NCI-H1417 treated with DMSO at 0.1 percent for 48 hours (cell line): Measurements from ENCODE around the gene MACIR.

Experiments used
- DNase-seq: peaks from one replicate; lab custom pipeline; 2025; lab: John Stamatoyannopoulos, UW

The MACIR gene

DNA sequence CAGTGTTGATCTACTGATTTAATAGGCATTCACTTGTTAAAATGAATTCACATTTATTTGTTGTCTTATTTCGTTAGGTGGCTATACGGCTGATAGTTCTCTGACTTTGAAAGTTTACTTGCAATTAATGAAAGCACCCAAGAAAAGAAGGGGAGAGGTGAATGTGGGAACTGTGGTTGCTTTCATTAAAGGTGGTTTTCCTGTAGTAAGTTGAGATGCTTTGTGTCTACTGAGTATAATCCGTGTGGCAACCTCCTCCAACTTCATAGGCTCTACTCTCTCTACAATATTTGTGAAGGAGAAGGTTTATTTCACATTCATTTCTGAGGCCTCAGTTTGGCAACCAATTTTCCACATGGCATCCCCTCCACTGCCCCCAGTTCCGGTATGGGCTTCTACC lies 12.8 kb upstream of the MACIR start:
- DNase-seq: no peak

DNA sequence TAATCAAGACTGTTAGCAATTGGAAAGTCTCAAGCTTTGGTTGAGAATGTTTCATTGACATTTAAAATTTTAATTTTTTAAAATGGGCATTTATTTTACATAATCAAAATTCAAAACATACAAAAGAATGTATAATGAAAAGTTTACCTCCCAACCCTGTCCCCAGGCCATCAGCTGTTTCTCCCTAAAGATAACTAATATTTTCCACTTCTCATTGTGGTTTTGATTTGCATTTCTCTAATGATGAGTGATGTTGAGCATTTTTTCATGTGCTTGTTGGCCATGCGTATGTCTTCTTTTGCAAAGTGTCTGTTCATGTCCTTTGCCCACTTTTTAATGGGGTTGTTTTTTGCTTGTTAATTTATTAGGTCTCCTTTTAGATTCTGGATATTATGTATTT lies 11.4 kb upstream of the MACIR start:
- DNase-seq: no peak

DNA sequence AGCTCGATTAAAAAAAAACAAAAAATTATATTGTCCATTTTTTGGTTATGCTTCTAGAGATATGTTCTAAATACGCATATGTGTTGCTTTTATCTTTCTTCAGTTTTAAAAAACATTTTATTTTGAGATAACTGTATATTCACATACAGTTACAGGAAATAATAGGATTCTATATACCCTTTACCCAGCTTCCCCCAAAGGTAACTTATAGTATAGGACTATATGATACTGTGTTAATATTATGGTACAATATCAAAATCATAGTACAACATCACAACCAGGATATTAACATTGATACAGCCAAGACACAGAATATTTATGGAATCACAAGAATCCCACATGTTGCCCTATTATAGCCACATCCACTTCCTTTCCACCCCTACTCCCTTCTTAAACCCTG lies 9.5 kb upstream of the MACIR start:
- DNase-seq: no peak

DNA sequence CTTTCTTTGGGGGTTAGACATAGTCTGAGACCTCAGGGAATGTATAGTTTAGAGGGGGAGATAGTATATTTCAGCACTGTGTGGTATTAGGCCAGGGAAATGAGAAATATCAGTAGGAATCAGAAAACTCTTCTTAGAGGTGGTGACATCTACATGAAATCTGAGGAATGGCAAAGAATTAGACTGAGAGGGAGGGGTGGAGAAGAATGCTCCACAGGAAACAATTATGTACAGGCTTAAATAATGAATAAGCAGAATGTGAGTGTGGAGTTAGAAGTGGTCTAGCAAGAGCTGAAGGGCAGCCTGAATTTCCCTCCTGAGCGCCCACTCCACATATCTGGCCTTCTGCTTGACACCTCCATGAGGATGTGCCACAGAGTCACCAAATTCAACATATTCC lies 3.6 kb upstream of the MACIR start:
- no peak for DNase-seq

DNA sequence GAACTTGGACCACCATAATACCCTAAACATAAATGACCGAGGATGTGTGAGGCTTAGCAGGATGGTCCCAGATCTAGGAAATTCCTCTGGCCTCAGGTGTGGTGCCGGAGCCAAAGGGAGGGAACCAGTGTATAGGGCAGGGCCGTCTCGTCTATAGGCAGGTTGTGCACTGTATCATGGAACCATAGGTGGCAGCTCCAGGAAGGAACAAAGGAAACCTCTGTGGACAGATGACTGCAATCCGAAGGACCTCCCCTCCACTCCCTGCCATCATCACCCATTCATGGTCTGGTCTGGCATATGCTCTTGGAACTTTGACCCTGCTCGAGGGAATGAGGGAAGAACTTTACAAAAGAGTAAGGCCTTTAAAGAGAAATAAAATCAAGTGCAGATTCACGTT lies 2.9 kb upstream of the MACIR start:
- DNase-seq: no peak

DNA sequence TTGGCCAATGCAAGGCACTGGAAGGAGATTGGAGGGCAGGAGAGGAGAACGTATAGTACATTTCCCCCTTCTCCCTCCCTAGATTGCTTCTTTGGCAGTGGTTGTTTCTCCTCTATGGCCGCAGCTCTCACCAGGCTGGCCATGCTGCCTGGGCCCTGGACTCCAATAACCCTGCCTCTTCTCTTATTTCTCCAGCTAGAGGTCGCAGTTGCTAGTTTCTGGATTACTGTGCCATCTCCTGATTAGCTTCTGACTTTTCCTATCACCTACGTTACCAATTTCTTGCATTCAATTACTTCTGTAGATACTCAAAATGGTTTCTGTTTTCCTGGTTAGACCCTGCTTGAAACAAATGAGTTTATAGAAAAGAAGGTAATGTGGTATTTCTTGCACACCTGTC lies 2.4 kb upstream of the MACIR start:
- no peak for DNase-seq

DNA sequence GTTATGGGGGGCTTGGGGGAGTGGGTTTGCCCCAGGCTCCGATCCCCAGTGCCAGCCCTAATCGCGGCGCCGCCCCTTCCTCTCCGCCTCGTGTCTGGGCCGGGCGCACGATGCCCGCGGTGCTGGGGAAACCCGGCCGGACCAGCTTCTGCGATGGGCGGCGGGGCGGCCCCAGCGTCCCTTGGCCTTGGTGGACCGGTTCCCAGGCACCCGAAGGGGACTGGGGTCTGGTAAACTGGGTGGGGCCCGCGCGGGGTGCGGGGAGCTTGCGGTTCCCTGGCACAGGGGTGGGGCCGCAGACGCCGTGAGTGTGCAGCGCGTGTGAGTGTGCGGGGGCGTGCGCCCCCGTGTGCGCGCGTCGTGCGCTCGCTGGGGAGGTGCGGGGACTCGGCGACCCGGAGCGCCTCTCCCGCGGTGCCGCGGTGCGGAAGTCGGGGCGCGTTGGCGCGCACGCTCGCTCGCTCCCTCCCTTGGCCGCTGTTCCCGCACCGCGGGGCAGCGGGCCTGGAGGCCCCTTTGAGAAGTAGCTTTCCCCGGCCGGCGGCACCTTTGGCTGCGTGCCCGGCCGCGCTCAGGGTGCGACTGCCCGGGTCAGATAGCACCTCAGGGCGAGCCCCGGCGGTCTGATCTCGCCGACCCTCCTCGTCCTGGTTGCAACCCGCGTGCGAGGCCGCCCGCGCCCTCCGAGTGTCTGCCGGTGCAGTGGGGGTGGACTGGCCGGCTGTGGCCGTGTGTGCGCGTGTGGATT lies 568 bp downstream of the MACIR start:
- DNase-seq: no peak

DNA sequence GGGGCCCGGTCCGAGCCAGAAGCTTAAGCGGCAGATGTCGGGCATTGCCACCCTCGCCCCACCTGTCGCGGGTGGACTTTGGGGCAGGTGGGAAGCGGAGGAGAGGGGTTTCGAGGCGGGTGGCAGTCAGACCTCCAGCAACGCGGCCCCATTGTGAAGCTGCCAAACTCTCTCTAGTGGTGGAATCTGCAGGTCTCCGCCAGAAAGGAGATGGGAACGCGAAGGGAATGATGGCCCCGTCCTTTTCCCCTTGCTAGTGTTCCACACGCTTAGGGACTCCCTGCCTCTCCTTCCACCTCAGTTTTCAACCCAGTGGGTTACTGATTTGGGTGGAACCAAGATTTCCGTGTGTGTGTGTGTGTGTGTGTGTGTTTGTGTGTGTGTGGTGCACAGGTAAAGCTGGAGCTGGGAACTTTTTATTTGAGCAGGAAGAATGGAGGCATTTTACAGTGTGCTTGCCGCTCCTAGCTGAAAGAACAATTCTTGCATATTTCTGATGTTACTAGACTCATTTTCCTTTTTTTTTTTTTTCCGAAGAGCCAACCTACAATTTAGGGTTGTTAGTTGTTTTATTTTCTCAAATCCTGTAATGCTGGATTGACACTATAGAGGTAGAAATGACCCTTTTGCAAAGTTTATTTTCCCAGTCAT lies 1.3 kb downstream of the MACIR start:
- no peak for DNase-seq

DNA sequence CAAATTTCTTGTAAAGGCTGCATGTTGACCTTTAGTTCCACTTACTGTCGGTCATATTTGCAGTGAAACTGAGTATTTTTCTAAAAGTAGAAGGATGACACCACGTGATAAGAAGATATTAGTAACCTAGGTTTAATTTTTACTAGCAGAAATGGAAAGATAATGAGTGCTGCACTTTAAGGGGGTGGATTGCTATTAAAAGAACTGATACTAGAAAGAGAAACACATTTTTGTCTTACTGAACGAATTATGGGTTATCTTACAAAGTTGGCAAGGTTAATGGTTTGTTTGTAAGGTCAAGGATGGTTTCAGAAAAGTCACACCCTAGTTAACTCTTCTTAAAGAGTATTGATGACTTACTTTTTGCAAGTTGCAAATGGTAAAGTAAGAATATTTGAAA lies 2.4 kb downstream of the MACIR start:
- DNase-seq: no peak

DNA sequence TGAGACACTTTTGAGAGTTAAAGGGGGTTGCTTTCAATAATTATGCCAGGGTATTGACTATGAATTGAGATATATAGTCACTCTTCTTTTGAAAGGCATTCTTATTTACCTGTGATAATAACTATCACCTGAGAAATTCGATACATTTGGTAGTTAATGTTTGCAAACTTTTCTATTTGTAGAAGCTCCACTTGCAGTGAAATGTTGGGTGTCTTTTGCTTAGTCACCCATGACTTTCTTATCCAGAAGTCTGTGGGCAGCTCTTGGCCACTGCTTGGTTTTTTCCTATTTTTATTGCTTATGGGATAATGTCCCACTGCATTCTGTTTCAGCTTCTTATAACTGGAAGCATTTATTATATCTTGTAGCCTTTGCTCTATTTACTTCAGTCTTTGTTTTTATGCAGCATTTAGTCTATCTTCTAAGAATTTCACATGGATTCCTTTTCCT lies 3.9 kb downstream of the MACIR start:
- DNase-seq: no peak

DNA sequence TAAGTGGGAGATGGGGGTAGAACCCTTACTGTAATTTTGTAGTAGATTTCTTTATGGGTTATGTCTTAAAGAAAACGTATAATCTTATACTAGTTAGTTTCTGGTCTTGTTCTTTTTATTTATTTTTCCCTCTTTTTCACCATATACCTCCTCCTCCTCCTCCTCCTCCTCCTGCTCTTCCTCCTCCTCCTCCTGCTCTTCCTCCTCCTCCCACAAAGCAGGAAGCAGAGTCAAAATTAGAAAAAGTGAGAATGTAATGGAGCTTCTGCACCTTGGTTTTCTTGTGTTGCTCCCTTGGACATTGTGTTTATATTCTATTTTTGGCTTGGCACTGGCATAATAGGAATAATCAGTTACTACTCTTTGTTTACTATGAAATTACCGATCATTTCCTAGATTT lies 4.5 kb downstream of the MACIR start:
- DNase-seq: no peak

DNA sequence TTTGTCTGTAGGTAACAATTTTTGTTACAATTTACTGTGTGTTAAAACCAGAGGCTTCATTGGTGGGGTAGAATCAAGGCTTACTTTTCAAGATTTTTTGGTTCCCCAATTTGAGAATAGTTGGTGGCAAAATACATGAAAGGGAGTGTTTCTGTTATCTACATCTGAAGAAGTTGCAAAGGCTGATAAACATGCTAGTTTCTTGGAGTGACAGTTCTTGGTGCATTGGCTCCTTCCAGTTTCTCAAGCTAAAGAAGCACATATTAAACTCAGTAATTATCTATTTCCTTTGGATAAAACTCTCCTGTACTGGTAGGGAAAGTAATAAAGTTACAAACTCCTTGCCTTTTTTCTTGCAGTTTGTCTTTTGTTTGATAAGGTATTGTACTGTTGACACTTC lies 5.9 kb downstream of the MACIR start:
- DNase-seq: no peak

DNA sequence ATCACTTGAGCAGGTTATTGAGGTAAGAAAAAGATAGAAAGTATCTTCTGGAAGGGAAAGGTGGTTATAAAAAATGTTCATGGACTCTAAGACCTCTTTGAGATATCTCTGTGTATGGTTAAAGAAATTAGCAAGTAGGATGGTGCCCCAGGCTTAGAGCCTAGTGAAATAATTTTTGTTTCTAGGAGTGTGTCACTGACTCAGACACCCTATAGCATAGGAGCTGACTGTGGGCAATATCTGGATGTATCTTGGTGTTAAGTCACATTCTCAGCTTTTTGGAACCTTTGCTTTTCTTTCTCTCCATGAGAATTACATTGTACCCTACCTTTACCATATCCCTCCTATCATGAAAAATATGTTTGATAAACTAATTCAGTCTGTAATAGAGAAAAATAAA lies 12.0 kb downstream of the MACIR start:
- no peak for DNase-seq

DNA sequence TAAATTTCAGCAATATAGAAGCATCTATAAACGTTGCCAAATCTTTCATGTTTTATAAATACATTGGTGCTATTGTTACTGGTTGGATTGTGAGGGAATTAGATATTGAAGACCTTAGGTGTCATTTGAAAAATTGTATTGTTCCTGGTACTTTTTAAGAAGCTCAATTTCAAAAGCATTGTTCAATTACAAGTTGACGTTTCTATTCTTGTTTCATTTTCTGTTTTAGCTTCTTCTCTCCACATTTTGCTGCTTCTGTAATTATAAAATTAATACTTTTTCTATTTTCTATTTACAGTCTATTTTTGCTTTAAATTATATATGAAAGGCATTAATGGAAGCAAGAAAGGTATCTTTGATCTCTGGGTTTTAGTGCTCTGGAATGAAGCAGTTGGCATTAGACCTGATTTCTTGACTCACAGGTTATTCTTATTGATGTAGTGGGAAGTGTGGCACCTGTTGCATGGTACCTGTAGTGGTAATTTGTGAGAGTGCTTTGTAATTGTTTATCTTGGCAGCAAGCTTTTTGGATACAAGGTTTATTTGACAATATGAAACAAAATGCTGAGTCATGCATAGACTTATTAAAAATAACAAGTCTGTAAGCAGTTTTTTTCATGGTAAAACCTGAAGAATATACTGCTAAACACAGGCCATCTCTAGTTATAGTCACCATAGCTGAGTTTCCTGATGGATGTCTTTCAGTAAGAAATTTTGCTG lies 13.2 kb downstream of the MACIR start:
- DNase-seq: no peak

DNA sequence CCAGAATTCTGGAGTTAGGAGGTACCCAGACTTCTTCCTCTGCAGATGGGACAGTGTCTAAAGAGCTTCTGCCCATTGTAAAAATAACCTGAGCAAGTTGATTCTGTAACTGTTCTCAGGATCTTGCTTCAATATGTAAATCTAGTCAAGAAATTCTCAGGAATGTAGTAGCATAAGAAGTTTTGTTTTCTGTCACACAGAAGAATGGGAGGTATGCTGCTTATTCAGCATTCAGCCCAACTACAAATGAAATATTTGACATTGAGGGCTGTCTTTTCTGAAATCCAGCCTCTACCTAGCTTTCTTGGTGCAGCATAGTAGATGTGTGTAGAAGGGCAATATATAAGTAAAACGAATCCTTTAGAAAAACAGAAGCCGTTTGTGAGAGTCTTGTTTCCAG lies 13.8 kb downstream of the MACIR start:
- DNase-seq: no peak

DNA sequence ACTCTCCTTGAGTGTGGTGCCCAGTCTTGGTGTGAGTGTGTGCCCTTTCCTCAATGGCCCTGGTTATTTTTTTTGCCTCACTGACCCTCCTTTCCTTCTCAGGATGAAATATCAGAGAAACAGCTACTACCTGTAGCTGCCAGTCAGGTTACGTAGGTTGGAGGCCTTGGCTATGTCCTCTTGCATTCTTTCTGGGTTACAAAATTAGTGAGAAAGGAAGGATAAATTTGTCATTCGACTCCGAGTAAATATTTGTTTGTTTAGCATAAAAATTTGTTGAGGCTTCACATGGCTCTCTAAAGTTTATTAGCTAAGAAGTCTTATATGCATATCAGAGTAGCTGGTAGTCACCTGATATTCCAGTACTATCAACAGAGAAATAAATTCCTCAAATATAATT lies 15.4 kb downstream of the MACIR start:
- no peak for DNase-seq

DNA sequence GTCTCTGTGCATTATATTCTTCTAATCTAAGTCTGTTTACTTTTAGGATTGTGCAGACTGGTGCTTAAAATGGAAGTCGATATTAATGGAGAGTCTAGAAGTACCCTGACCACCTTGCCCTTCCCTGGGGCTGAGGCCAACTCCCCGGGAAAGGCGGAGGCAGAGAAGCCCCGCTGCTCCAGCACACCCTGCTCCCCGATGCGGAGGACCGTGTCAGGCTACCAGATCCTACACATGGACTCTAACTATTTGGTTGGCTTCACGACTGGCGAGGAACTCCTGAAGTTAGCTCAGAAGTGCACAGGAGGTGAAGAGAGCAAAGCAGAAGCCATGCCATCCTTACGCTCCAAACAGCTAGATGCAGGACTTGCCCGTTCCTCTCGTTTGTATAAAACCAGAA lies 17.3 kb downstream of the MACIR start:
- no peak for DNase-seq

DNA sequence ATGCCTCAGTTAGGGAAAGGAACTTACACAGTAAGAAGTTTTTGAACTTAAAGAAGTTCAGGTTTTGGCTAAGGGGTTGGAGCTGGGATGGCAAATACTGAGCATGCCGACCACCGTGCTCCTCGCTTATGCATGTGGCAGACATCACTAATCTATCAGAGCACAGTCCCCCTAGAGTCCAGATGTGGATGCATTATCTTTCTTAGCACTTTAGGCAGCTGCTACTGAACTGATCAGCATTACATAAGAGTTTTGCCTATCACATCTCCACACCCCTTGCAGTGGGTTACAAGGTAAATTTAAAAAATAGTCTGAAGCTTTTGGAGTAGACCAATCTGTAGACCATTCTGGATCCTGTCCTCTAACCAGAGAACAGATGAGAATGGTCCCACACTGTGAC lies 22.4 kb downstream of the MACIR start:
- no peak for DNase-seq

DNA sequence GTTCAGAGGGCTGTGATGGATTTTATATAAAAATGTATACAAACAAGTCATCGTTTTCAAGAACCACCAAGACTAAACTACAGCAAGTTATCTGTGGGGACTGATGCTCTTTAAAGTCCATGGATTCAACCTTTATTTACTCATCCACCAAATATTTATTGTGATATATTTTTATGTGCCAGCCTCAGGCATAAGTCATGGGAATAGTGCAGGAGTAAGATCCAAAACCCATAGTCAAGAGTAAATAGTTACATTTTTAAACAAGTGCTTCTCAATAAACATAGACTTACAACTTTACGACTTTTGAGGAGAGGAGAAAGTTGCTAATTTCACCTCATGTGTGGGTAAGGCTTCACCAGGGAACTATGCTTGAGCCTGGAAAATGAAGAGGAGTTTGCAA lies 24.6 kb downstream of the MACIR start:
- no peak for DNase-seq

DNA sequence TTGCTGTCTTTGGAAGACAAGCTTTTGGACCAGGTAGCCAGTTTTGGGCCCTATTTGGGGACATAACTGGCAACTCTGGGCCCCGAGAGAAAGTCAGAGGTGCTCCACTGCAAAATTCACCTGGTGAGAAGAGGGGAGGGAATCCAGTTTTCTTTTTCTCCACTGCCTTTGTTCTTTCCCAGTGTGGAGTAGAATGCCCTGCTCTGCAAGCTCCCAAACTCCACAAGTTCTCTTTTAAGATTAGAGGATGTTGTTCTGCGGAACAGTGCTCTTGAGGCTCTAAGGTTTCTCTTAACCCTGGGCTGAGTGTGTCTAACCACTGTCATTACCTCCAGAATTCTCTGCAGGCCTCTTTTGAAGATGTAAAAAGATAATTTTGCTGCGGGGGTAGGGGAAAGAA lies 25.3 kb downstream of the MACIR start:
- DNase-seq: no peak

DNA sequence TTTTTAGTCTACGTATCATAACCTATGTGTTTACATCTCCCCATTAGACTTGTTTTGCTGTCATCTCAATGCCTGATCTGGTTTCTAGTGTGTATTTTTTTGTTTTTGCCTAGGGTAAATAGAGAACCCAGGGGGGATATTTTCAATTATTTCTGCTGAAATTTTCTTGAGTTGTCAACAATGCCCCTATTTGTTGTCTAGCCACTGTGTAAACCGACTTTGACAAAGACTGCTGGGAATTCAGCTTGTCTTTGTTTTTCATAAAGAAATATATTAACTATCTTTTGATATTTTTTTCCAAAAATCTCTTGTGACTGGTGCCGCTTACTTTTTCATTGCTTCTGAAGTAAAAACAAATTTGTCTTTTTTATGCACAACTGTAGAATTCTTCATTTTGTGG lies 28.1 kb downstream of the MACIR start:
- no peak for DNase-seq

DNA sequence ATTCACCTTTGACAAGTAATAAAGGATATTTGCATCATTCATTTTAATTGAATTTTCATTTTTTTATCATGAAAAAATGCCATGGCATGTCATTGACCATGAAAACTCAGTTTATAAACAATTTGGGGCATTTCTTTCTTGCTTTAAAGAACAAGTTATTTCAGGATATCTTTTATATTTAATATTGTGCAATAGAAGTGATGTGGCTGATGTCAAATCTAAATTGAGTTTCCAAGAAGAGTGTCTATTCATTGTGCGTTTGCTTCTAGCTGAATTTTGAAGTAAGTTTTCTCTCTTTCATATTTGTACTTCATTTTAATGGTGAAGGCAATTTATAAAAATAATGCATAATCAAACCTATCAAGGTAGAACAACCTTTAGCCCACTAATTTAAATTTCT lies 30.5 kb downstream of the MACIR start:
- no peak for DNase-seq

DNA sequence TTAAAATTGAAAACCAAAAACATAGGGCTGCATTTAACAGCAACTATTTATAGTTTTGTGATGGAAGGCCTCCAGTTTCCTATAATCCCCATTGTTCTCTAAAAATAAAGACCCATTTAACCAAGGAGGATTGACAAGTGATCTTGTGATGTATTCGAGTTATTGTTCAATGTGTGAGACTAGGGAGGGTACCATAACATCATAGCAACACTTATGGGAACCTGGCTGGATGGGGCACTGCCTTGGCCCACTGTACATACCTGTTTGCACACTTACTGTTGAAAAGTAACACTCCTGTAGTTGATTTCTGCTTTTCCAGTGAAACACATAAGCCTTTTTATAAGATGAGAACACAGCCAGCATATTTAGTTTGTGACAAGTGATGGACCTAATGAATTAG lies 32.3 kb downstream of the MACIR start:
- DNase-seq: no peak
